NB4 (cell line): ENCODE results near the gene KIF18B.
"Not testable (repeated sequence)": the region's sequence is repeated elsewhere in the genome, so short reads cannot be mapped to it uniquely, and the experiment has no call there.

Experiments
- DNase-seq: peaks from one replicate; pipeline ENCODE4 v3.0.0; 2010; ENCODE audit warnings: low read depth
- H3K4me3 ChIP-seq: one replicate; pipeline ENCODE4 v1.5.1; 2011; ENCODE audit warnings: mild to moderate bottlenecking, low read depth, low read length, moderate library complexity
- CTCF ChIP-seq: IDR thresholded peaks from one replicate; pipeline ENCODE4 v1.5.1; 2012; ENCODE audit warnings: low read depth, low read length
- MAX ChIP-seq: IDR thresholded peaks from 2 replicates; pipeline ENCODE4 v1.6.1; 2011; ENCODE audit warnings: low read depth, low read length
- MYC ChIP-seq: IDR thresholded peaks from 2 replicates; pipeline ENCODE4 v1.6.1; 2011; ENCODE audit warnings: low read depth, low read length
- POLR2A ChIP-seq: IDR thresholded peaks from 2 replicates; pipeline ENCODE4 v1.6.1; 2011; ENCODE audit warnings: mild to moderate bottlenecking; ENCODE audit not compliant: insufficient read length; ENCODE audit errors: extremely low read depth

KIF18B gene

DNA sequence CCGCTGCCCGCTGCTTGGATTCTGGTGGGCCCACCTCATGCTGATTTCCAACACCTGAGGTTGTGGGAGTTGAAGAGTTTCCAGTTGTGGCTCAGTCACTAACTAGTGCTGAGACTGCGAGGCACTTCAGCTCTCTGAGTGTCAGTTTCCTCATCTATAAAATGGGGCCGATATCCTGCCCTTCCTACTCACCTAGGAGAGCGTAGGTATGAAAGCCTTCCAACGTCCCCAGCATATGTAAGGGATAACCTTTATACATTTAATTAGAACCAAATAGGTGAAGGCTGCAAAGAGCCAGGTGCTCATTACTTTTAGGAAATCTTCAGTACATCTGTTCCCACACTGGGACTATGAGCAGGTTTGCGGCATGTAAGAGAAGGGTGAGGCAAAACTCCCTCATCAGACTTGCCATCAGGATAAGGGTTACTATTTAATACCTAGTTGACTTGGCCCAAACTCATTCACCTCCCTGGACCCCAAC is 782 bp upstream of the KIF18B start:
- no peak for TF ChIP-seq CTCF
- TF ChIP-seq MAX: no peak
- no peak for TF ChIP-seq MYC
- TF ChIP-seq POLR2A: no peak
- no peak for DNase-seq
- peak overlapping the region; percentile 82 for H3K4me3 ChIP-seq

GRCh38 chr17:44945652-44946051 is 1.9 kb downstream of the KIF18B start:
- not testable (repeated sequence) for DNase-seq
- peak overlapping the region; percentile 82 for H3K4me3 ChIP-seq

GRCh38 chr17:44942456-44942855 is 5.1 kb downstream of the KIF18B start:
- H3K4me3 ChIP-seq: no peak overlapping the region
- DNase-seq: no peak
- TF ChIP-seq POLR2A (no peak), MAX (no peak), CTCF (no peak), MYC (no peak)

- H3K4me3 ChIP-seq: no peak overlapping the region
- TF ChIP-seq CTCF (no peak), POLR2A (no peak), MYC (no peak), MAX (no peak)
- no peak for DNase-seq
Observed at GRCh38 chr17:44941712-44942331, 5.8 kb downstream of the KIF18B start.

DNA sequence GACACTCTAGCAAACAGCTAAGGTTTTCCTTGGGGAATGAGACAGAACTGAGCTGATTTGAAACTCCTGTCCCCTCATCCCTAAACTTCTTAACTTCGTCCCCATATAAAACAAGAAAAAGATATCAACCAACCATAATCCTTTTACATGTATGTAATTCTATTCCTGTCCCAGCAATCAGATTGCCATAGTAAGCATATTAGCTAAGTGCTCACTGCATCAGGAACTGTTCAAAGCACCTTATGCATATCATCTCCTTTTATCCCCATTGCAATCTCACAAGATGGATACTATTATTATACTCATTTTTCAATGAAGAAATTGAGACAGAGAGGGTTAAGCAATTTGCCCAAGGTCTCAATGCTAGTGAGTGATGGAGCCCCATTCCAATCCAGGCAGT is 6.8 kb downstream of the KIF18B start:
- H3K4me3 ChIP-seq: no peak overlapping the region
- no peak for DNase-seq
- TF ChIP-seq POLR2A: no peak
- no peak for TF ChIP-seq CTCF
- no peak for TF ChIP-seq MYC
- no peak for TF ChIP-seq MAX

GRCh38 chr17:44940317-44940716 is 7.3 kb downstream of the KIF18B start:
- DNase-seq: no peak
- no peak overlapping the region for H3K4me3 ChIP-seq
- TF ChIP-seq MAX (no peak), MYC (no peak), CTCF (no peak), POLR2A (no peak)
